ENCODE measurements around the gene NFKBIL1.

The NFKBIL1 gene

DNA sequence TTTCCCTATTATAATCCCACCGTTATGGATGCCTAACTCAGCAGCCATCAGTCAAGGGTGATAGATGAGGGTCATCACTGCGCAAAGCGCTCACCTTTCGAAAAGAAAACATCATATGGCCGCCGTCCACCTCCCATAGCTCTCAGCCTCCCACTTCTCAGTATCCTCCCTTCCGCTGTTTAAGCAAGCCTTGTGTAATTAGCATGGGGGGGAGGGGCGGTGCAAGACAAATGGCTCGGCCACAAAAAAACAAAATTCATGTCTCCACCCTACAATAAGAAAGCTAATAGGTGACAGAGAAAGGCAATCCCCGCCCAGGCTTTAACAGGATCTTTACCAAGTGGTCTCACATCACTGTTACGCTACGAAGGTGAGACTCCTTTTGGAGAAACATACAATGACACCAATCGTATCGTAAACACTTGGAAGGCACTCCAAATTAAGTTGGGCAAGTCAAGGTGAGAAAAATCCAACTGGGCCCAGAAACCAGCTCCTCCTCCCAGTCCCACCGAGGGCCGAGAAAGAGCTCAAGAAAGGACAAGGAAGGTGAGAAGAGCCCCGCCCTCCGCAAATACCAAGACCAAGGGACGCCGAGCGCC lies 6.2 kb upstream of the NFKBIL1 start:
- CTCF ChIA-PET: interaction anchor here (0.8 to 54.8 kb wide), 11 partner anchors 9 to 289 kb away, joined by 3 to 2725 read pairs (median 4); partner anchors contain the start of genes LST1, LTB, MCCD1 and NCR3

DNA sequence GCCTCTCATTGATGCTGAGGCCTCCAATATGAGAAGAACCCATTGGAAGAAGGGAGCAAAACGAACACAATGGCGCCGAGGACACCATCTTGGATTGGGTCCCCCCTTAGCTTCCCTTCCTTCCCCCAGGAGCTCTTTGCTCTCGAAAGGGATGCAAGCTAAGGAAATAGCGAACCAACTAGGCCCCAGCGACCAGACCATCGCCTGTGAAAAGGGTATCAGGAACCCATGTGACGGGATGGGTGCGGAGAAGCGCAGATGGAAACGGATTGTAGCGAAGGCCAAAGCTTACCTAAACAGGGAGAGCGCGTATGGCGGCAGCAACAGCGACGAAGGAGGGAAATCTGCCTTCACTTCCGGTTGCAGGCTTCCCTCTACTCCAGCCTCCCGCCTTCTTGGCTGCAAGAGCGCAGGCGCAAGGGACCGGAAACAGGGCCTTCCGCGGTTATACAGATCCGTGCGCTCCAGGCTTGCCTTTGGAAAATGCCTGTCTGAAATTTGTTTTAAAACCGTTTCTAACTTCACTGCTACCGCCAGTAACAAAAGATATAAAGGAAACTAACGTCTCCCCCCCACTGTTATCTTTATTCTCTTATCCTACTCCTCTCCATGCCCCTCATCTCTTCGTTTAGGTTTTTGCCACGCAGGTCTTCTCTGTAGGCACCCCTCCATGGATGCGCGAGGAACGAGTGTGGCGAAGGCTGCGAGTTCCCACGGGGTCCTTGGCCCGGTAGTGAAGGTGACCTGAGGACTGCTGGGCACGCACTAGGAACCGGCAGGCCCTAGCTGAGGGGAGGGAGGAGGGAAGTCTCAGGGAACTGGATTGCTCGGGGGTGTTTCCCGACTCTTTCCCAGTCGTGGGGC lies 5.5 kb upstream of the NFKBIL1 start, which contains the start of gene DDX39B:
Gene DDX39B, minus strand, starts transcription at position 346 of the 864 bp plus-strand sequence. CDS start 1,471 bp downstream, outside the sequence.
- ChIA-PET POLR2A (interaction anchor here (0.6 to 2.2 kb wide), 20 partner anchors 9 to 588 kb away, joined by 3 to 14 read pairs (median 4); partner anchors contain the start of genes LST1, LTA, MCCD1 and MICB), CTCF (interaction anchor here (0.8 to 54.8 kb wide), 11 partner anchors 9 to 289 kb away, joined by 3 to 2725 read pairs (median 4); partner anchors contain the start of genes LST1, LTB, MCCD1 and NCR3)
- TF ChIP-seq, protein P1, sequence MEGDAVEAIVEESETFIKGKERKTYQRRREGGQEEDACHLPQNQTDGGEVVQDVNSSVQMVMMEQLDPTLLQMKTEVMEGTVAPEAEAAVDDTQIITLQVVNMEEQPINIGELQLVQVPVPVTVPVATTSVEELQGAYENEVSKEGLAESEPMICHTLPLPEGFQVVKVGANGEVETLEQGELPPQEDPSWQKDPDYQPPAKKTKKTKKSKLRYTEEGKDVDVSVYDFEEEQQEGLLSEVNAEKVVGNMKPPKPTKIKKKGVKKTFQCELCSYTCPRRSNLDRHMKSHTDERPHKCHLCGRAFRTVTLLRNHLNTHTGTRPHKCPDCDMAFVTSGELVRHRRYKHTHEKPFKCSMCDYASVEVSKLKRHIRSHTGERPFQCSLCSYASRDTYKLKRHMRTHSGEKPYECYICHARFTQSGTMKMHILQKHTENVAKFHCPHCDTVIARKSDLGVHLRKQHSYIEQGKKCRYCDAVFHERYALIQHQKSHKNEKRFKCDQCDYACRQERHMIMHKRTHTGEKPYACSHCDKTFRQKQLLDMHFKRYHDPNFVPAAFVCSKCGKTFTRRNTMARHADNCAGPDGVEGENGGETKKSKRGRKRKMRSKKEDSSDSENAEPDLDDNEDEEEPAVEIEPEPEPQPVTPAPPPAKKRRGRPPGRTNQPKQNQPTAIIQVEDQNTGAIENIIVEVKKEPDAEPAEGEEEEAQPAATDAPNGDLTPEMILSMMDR (IDR thresholded peaks at IDR 0.05; ENCODE audit: control extremely low read depth, extremely low read depth, low read depth, missing control alignments): no peak
- DNase-seq (ENCODE audit: extremely low spot score): peak; percentile 92

More for the DNA sequence above, 6.2 kb upstream of the NFKBIL1 start:
- POLR2A ChIA-PET: interaction anchor here (0.6 to 2.2 kb wide), 18 partner anchors 10 to 589 kb away, joined by 3 to 14 read pairs (median 4); partner anchors contain the start of genes LST1, LTA, MCCD1 and MICB
- peak; percentile 41 for DNase-seq (ENCODE audit: extremely low spot score)
- TF ChIP-seq, protein P1 (IDR thresholded peaks at IDR 0.05; ENCODE audit: control extremely low read depth, extremely low read depth, low read depth, missing control alignments): no peak

DNA sequence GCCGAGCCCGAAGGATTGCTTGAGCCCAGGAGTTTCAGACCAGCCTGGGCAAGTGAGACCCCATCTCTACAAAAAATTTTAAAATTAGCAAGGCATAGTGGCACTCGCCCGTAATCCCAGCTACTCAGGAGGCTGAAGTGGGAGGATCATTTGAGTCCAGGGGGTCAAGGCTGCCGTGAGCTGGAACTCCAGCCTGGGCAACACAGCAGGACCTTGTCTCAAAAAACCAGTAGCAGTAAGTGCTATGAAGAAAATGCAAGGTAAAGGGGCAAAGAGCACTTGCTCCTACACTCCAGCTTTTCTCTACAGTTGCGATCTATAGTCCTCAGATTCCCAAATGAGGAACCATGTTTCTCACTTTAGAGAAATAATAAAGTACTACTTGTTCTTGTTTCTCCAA lies 3.8 kb upstream of the NFKBIL1 start:
- DNase-seq (ENCODE audit: extremely low spot score): no peak
- CTCF ChIA-PET: interaction anchor here (1.2 to 54.8 kb wide), 3 partner anchors 9 to 409 kb away, joined by 3 to 2725 read pairs (median 4); partner anchors contain the start of genes LST1, LTB, NCR3 and TNF
- TF ChIP-seq, protein P1 (IDR thresholded peaks at IDR 0.05; ENCODE audit: control extremely low read depth, extremely low read depth, low read depth, missing control alignments): no peak
- POLR2A ChIA-PET: interaction anchor here (0.6 kb wide), 2 partner anchors 32 to 61 kb away, joined by 3 read pairs; partner anchors contain the start of gene TNF

DNA sequence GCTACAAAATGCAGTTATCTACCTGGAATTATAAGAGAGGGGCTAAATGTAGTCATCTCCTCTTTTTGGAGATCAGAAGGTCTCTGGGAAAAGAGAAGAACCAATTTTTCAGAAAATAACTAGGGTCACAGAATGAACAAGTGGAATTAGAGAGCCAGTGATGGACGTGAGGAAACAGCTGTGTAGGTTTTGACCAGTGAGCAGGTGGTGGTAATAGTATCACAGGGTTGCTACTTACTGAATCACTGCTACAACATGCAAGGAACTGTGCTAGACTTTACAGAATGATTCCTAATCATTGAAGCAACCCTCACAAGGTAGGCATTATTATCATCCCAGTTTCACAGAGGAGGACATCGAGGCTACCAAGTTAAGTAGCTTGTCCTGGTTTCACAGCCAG lies 2.7 kb upstream of the NFKBIL1 start:
- DNase-seq (ENCODE audit: extremely low spot score): no peak
- ChIA-PET POLR2A (interaction anchor here (0.6 to 7.3 kb wide), 2 partner anchors 33 to 99 kb away, joined by 3 to 86 read pairs; partner anchors contain the start of gene TNF), CTCF (interaction anchor here (2.0 to 54.8 kb wide), 3 partner anchors 47 to 193 kb away, joined by 7 to 2725 read pairs (median 14); partner anchors contain the start of genes LST1, LTB, NCR3 and TNF)
- TF ChIP-seq, protein P1 (IDR thresholded peaks at IDR 0.05; ENCODE audit: control extremely low read depth, extremely low read depth, low read depth, missing control alignments): no peak

DNA sequence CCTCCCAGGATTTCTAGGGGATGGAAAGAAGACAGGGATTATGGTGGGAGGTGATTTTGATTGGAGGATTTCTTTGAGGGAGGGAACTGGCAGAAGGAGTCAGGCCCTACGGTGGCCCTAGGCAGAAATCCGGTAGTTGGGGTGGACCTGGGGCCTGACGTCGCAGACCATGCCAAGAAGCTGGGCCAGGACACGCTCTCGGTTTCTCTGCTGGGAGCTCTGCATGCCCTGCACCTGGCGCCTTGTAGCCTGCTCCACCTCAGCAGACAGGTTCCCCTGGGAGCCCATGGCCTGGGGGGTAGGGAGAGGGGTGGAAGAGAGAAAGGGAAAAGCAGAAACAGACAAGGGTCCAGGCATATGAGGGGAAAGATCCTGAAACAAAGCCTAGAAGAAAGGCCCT lies 2.1 kb upstream of the NFKBIL1 start:
- CTCF ChIA-PET: interaction anchor here (1.3 to 54.8 kb wide), 4 partner anchors 47 to 406 kb away, joined by 3 to 2725 read pairs (median 10); partner anchors contain the start of genes LST1, LTB, NCR3 and TNF
- DNase-seq (ENCODE audit: extremely low spot score): no peak
- POLR2A ChIA-PET: interaction anchor here (7.3 kb wide), 1 partner anchor 32 kb away, joined by 86 read pairs; the partner anchor contains the start of gene TNF
- TF ChIP-seq, protein P1 (IDR thresholded peaks at IDR 0.05; ENCODE audit: control extremely low read depth, extremely low read depth, low read depth, missing control alignments): no peak

Measured in GM10248 (cell line).